ENCODE results near the gene PPP1R1B. TPM values are rescaled to one million over a fixed set of nuclear protein-coding genes. Genes with fewer than 3 reads are reported as not detected.

Gene PPP1R1B
- total and polyA plus RNA-seq, 2 donors from 2014 or later, result 22.9 to 31.1 TPM

DNA sequence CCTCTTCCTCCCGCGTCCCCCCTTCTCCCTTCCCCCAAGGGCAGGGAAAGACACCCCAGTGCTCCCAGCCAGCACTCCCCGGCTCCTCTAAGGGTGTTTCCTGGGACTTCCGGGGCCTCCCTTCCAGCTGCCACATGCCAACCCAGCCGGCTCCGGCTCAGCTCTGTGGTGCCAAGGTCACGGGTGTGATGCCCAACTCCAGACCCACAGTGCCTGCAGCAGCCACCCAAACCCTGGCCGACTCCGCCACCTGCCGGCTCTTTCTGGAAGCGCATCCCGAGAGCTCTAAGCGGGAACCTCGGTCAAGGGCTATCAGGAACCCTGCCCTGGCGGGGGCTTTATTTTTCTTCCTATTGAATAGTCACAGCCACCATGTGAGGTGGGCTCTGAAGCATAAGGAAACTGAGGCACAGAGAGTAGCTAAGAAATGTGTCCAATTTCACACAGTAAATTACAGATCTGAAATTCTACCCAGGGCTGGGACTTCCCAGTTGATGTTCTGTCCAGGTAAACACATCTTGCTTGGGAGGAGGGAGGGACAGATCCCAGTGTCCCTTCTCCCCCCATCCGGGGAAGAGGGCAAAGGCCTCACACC, 3.3 kb upstream of the PPP1R1B start:
- no peak for FAIRE-seq
- Histone ChIP-seq H3K9ac (ENCODE audit: low read length in 3 of 3) (no peak overlapping the region), H3K27ac (ENCODE audit: low read depth in 2 of 2, low read length in 2 of 2) (no peak overlapping the region), H3K4me1 (ENCODE audit: control insufficient read depth in 2 of 3, insufficient read depth in 2 of 3, low read depth in 1 of 3, low read length in 3 of 3) (peaks cover 0 to 11% (median 3%) of the 10 kb centered on the region in 3 donors), H3K4me3 (ENCODE audit: low read length in 3 of 3) (no peak overlapping the region), H3K27me3 (ENCODE audit: control insufficient read depth, insufficient read depth, low read length) (peaks cover 2% of the 10 kb centered on the region), H3K9me3 (ENCODE audit: control insufficient read depth in 2 of 3, insufficient read depth in 1 of 3, low read length in 3 of 3) (no peaks in the 10 kb centered on the region), H3K36me3 (ENCODE audit: control insufficient read depth in 2 of 3, insufficient read depth in 3 of 3, low read length in 3 of 3) (no peaks in the 10 kb centered on the region)
- TF ChIP-seq, protein P1, sequence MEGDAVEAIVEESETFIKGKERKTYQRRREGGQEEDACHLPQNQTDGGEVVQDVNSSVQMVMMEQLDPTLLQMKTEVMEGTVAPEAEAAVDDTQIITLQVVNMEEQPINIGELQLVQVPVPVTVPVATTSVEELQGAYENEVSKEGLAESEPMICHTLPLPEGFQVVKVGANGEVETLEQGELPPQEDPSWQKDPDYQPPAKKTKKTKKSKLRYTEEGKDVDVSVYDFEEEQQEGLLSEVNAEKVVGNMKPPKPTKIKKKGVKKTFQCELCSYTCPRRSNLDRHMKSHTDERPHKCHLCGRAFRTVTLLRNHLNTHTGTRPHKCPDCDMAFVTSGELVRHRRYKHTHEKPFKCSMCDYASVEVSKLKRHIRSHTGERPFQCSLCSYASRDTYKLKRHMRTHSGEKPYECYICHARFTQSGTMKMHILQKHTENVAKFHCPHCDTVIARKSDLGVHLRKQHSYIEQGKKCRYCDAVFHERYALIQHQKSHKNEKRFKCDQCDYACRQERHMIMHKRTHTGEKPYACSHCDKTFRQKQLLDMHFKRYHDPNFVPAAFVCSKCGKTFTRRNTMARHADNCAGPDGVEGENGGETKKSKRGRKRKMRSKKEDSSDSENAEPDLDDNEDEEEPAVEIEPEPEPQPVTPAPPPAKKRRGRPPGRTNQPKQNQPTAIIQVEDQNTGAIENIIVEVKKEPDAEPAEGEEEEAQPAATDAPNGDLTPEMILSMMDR (IDR thresholded peaks at IDR 0.05; ENCODE audit: borderline replicate concordance, extremely low read depth, insufficient read depth), result peak; percentile 95
- DNase-seq, result peak; percentile 79 to 94 (median 84)
- intact Hi-C loops (cut with DNase I), result loop anchor here (10.0 kb wide), 1 partner anchor 79 kb away; no protein-coding TSS in a partner anchor

- H3K4me1 ChIP-seq (ENCODE audit: control insufficient read depth in 2 of 3, insufficient read depth in 2 of 3, low read depth in 1 of 3, low read length in 3 of 3), result peaks cover 0 to 11% (median 3%) of the 10 kb centered on the region in 3 donors
- intact Hi-C loops (cut with DNase I), result loop anchor here (10.0 kb wide), 1 partner anchor 80 kb away; no protein-coding TSS in a partner anchor
- H3K4me3 ChIP-seq (ENCODE audit: low read length in 3 of 3), result no peak overlapping the region
- DNase-seq, result no peak
- TF ChIP-seq, protein P1 (IDR thresholded peaks at IDR 0.05; ENCODE audit: borderline replicate concordance, extremely low read depth, insufficient read depth), result no peak
- no peaks in the 10 kb centered on the region for H3K36me3 ChIP-seq (ENCODE audit: control insufficient read depth in 2 of 3, insufficient read depth in 3 of 3, low read length in 3 of 3)
- no peak overlapping the region for H3K27ac ChIP-seq (ENCODE audit: low read depth in 2 of 2, low read length in 2 of 2)
- peaks cover 2% of the 10 kb centered on the region for H3K27me3 ChIP-seq (ENCODE audit: control insufficient read depth, insufficient read depth, low read length)
- no peaks in the 10 kb centered on the region for H3K9me3 ChIP-seq (ENCODE audit: control insufficient read depth in 2 of 3, insufficient read depth in 1 of 3, low read length in 3 of 3)
- FAIRE-seq, result no peak
- H3K9ac ChIP-seq (ENCODE audit: low read length in 3 of 3), result no peak overlapping the region
These were observed 2.4 kb upstream of the PPP1R1B start for GRCh38 chr17:39624313-39624712.

GRCh38 chr17:39625198-39625785, 1.5 kb upstream of the PPP1R1B start:
- no peak for FAIRE-seq
- Histone ChIP-seq H3K4me1 (ENCODE audit: control insufficient read depth in 2 of 3, insufficient read depth in 2 of 3, low read depth in 1 of 3, low read length in 3 of 3) (peaks cover 0 to 11% (median 3%) of the 10 kb centered on the region in 3 donors), H3K9me3 (ENCODE audit: control insufficient read depth in 2 of 3, insufficient read depth in 1 of 3, low read length in 3 of 3) (no peaks in the 10 kb centered on the region), H3K36me3 (ENCODE audit: control insufficient read depth in 2 of 3, insufficient read depth in 3 of 3, low read length in 3 of 3) (no peaks in the 10 kb centered on the region), H3K27ac (ENCODE audit: low read depth in 2 of 2, low read length in 2 of 2) (no peak overlapping the region), H3K27me3 (ENCODE audit: control insufficient read depth, insufficient read depth, low read length) (peaks cover 2% of the 10 kb centered on the region), H3K9ac (ENCODE audit: low read length in 3 of 3) (no peak overlapping the region), H3K4me3 (ENCODE audit: low read length in 3 of 3) (no peak overlapping the region)
- peak in 1 of 5 donors; percentile 61 for DNase-seq
- TF ChIP-seq, protein P1 (IDR thresholded peaks at IDR 0.05; ENCODE audit: borderline replicate concordance, extremely low read depth, insufficient read depth), result no peak
- intact Hi-C loops (cut with DNase I), result loop anchor here (10.0 kb wide), 1 partner anchor 80 kb away; no protein-coding TSS in a partner anchor
